Karpas-422 (cell line): ENCODE data around the gene MASP2. TPM values are rescaled to one million over a fixed set of nuclear protein-coding genes. Genes with fewer than 3 reads are reported as not detected.
"Not testable (repeated sequence)": the region's sequence is repeated elsewhere in the genome, so short reads cannot be mapped to it uniquely, and the experiment has no call there.

ENCODE experiments used
- DNase-seq: peaks from one replicate; pipeline ENCODE4 v3.0.0-alpha.2; 2015
- H2AFZ ChIP-seq: fragments of 200-600 bp; sonication (generic); 2 replicates; pipeline ENCODE4 v1.6.1; 2014; ENCODE audit warnings: antibody characterized with exemption, low read length, mixed read lengths
- H3K27ac ChIP-seq: fragments of 200-600 bp; sonication (generic); 2 replicates; pipeline ENCODE4 v1.5.1; 2014; ENCODE audit warnings: mild to moderate bottlenecking, low read length, moderate library complexity
- H3K27me3 ChIP-seq: fragments of 200-600 bp; sonication (generic); 2 replicates; pipeline ENCODE4 v1.6.1; 2014; ENCODE audit warnings: low read length, mixed read lengths
- H3K36me3 ChIP-seq: fragments of 200-600 bp; sonication (generic); 2 replicates; pipeline ENCODE4 v1.6.1; 2014; ENCODE audit warnings: low read length, mixed read lengths; ENCODE audit not compliant: insufficient read depth
- H3K4me1 ChIP-seq: fragments of 200-600 bp; sonication (generic); 2 replicates; pipeline ENCODE4 v1.6.1; 2014; ENCODE audit warnings: mild to moderate bottlenecking, low read length, mixed read lengths
- H3K4me2 ChIP-seq: fragments of 200-600 bp; sonication (generic); 2 replicates; pipeline ENCODE4 v1.6.1; 2014; ENCODE audit warnings: low read length, low read depth, mild to moderate bottlenecking; ENCODE audit not compliant: poor library complexity, severe bottlenecking
- H3K4me3 ChIP-seq: fragments of 200-600 bp; sonication (generic); 2 replicates; pipeline ENCODE4 v1.5.1; 2014; ENCODE audit warnings: mild to moderate bottlenecking, antibody characterized with exemption, low read length, mixed read lengths
- H3K79me2 ChIP-seq: fragments of 200-600 bp; sonication (generic); 2 replicates; pipeline ENCODE4 v1.6.1; 2014; ENCODE audit warnings: mild to moderate bottlenecking, low read length, mixed read lengths
- H3K9ac ChIP-seq: fragments of 200-600 bp; sonication (generic); 2 replicates; pipeline ENCODE4 v1.6.0; 2014; ENCODE audit warnings: low read length
- H3K9me2 ChIP-seq: fragments of 200-600 bp; sonication (generic), shearing (Covaris generic); replicated peaks from 2 replicates; pipeline ENCODE4 v1.6.0; 2014; ENCODE audit warnings: mild to moderate bottlenecking, low read length, moderate library complexity; ENCODE audit not compliant: insufficient read depth
- H3K9me3 ChIP-seq: fragments of 300-700, 200-600 bp; sonication (generic); 2 replicates; pipeline ENCODE4 v1.6.1; 2014; ENCODE audit warnings: low read length, mixed read lengths
- H4K20me1 ChIP-seq: fragments of 200-600 bp; sonication (generic); 2 replicates; pipeline ENCODE4 v1.6.1; 2014; ENCODE audit warnings: mild to moderate bottlenecking, antibody characterized with exemption, low read length, low read depth; ENCODE audit not compliant: insufficient read depth
- total RNA-seq: library from RNA; depleted of rRNA; stranded (reverse); fragments of >200 nt; shearing (Covaris generic); gene quantifications from 2 replicates; pipeline ENCODE4 v1.2.3, GENCODE V29; 2014; ENCODE audit warnings: low replicate concordance

The MASP2 gene
- total RNA-seq, 1 experiment from 2014 or later = not detected

DNA sequence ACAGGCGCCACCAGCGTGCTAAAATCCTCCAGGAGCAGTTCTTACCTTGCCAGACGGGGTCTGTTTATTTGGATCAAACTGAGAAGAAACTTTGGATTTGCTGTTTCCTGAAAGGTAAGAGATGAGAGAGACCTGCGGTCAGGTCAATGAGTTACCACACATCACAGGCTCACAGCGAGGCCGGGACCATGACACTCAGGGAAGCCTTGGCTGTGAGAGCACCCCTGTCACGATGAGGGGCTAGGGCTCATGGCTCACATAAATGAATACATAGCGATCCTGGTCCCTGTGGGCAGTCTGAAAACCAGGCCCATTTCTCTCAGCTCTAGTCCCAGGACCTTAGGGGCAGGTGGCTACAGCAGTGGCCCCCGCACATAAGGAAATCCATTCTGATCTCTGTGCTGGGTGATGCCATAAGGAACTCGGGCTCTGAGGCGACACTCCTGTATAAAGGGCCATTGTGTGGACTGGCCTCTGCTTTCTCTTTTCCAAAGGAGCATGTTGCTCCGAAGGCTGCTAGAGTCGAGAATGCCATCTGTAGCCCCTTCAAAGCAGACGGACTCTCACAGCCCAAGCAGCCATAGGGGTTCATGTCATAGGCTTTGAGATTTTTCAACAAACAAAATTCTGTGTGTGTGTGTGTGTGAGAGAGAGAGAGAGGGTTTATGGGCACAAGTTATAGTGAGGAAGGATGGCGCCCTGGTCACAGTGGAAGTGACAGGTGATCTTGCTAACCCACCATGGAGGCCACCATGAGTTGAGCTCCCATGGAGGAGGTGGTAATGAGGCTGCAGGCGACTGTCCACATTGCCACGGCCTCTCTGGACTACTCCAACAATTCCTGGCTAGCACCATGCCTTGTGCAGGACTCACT is 21.8 kb upstream of the MASP2 start:
- no peak for DNase-seq

DNA sequence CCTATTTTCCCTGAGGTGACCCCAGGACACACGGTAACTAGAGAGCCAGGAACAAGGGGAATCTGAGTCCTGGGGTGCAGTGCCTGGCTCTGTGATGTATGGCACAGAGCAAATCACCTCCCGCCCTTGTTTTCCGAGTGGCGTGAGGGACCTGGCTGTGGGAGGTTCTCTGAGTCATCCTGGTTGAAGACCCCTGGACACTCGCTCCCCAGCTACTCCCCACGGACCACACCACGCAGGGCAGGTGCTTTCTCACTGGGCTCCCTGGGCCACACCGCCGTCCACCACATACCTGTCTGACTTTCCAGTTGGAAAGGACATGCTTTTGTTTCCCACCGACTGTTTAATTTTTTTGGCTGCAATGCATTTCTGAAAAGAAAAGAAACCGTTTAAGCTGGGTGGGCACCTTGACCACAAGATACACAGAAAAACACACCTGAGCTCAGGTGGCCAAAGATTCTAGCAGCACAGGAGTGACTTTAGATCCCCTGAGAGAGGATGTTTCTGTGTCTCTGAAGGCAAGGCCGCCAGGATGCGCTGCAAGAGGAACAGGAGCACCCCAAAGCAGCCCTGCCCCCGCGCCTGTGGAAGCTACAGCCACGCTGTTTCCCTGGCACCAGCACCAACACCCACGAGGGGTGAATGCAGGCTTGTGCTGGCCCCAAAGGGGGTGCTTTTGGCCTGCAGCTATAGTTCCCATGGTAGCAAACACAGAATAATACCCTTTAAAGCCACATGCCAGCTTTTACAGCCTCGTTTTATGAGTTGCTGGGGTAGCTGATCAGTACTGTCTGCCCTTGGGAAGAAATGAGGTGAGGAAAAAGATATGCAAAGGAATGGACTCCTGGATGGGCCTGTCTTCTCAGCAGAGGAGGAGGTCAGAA is 20.9 kb upstream of the MASP2 start:
- H3K36me3 ChIP-seq = peaks cover 40% of the 10 kb centered on the region
- no peaks in the 10 kb centered on the region for H3K9me3 ChIP-seq
- no peak overlapping the region for H3K4me2 ChIP-seq
- no peak overlapping the region for H3K27ac ChIP-seq
- peaks cover 26% of the 10 kb centered on the region for H3K4me1 ChIP-seq
- no peak overlapping the region for H2AFZ ChIP-seq
- H3K4me3 ChIP-seq = no peak overlapping the region
- no peak overlapping the region for H3K9ac ChIP-seq
- H3K27me3 ChIP-seq = no peaks in the 10 kb centered on the region
- DNase-seq = no peak
- H3K9me2 ChIP-seq = no peaks in the 10 kb centered on the region
- H3K79me2 ChIP-seq = peaks cover 3% of the 10 kb centered on the region
- 0 out of 2 replicates have a peak, but pooled peaks cover 4% of the 10 kb centered on the region for H4K20me1 ChIP-seq

More for the DNA sequence above, 21.8 kb upstream of the MASP2 start:
- Histone ChIP-seq H3K4me2 (no peak overlapping the region), H3K4me1 (peaks cover 35% of the 10 kb centered on the region), H4K20me1 (0 out of 2 replicates have a peak, but pooled peaks cover 4% of the 10 kb centered on the region), H3K9me2 (no peaks in the 10 kb centered on the region), H3K9me3 (no peaks in the 10 kb centered on the region), H3K9ac (no peak overlapping the region), H3K79me2 (peaks cover 3% of the 10 kb centered on the region), H3K27ac (no peak overlapping the region), H3K36me3 (peaks cover 40% of the 10 kb centered on the region), H3K27me3 (no peaks in the 10 kb centered on the region), H2AFZ (no peak overlapping the region), H3K4me3 (no peak overlapping the region)

DNA sequence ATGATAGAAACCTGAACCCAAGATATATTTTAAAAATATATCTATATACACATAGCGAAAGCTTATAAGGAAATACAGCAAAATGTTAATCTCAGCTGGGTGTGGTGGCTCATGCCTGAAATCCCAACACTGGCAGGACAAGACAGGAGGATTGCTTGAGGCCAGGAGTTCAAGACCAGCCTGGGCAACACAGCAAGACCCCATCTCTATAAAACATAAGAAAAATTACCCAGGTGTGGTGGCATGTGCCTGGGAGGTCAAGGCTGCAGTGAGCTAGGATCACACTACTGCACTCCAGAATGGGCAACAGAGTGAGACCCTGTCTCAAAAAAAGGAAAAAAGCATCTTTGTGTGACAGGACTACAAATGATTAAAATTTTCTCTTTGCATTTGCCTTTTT is 18.8 kb upstream of the MASP2 start:
- DNase-seq = no peak
- peaks cover 20% of the 10 kb centered on the region for H3K4me1 ChIP-seq
- no peak overlapping the region for H3K9ac ChIP-seq
- H3K36me3 ChIP-seq = peaks cover 37% of the 10 kb centered on the region
- H3K9me3 ChIP-seq = no peaks in the 10 kb centered on the region
- H3K4me3 ChIP-seq = no peak overlapping the region
- no peaks in the 10 kb centered on the region for H4K20me1 ChIP-seq
- H2AFZ ChIP-seq = no peak overlapping the region
- no peaks in the 10 kb centered on the region for H3K27me3 ChIP-seq
- H3K79me2 ChIP-seq = peaks cover 7% of the 10 kb centered on the region
- no peaks in the 10 kb centered on the region for H3K9me2 ChIP-seq
- H3K27ac ChIP-seq = no peak overlapping the region
- no peak overlapping the region for H3K4me2 ChIP-seq

DNA sequence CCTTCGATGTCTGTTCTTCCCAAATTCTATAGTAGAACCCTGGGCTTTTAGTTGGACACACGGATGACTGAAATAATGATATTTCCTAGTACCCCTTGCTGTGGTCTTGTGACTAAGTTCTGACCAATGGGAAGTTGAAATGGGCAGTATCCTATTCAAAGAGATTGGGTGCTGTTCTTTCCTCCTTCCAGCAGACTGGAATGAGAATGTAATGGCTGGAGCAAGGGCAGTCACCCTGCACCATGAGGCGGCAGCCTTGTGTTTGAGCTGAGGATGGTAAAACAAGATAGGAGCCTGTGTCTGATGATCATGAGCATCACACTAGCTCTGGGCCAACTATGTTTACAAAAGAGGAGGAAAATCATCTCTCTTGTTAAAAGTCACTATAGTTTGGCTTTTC is 17.9 kb upstream of the MASP2 start:
- H3K36me3 ChIP-seq = peaks cover 30% of the 10 kb centered on the region
- no peaks in the 10 kb centered on the region for H3K27me3 ChIP-seq
- DNase-seq = no peak
- no peaks in the 10 kb centered on the region for H3K9me2 ChIP-seq
- no peak overlapping the region for H3K27ac ChIP-seq
- H3K4me3 ChIP-seq = no peak overlapping the region
- no peak overlapping the region for H3K9ac ChIP-seq
- no peak overlapping the region for H3K4me2 ChIP-seq
- H2AFZ ChIP-seq = no peak overlapping the region
- peaks cover 19% of the 10 kb centered on the region for H3K4me1 ChIP-seq
- H3K9me3 ChIP-seq = no peaks in the 10 kb centered on the region
- H3K79me2 ChIP-seq = peaks cover 10% of the 10 kb centered on the region
- no peaks in the 10 kb centered on the region for H4K20me1 ChIP-seq

DNA sequence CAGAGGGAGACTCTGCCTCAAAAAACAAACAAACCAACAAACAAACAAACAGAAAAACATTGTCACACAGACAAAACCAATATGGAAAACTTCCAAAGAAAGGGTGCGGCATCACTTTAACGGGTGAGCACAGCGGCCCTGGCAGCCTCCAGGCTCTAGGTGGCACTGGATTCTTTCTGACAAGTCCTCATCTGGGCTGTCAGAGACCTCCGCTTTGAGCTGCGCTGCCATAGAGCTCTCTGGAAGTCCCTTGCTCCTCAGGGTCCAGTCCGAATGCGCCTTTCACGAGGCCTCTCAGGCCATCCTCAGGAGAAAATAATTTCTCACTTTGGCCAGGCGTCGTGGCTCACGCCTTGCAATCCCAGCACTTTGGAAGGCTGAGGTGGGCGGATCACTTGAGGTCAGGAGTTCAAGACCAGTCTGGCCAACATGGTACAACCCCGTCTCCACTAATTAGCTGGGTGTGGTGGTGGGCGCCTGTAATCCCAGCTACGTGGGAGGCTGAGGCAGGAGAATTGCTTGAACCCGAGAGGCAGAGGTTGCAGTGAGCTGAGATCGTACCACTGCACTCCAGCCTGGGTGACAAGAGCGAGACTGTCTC is 17.0 kb upstream of the MASP2 start:
- not testable (repeated sequence) for H3K9ac ChIP-seq, H3K27ac ChIP-seq, H3K9me2 ChIP-seq, H3K4me3 ChIP-seq, DNase-seq, H2AFZ ChIP-seq, H3K4me2 ChIP-seq, H3K27me3 ChIP-seq, H3K9me3 ChIP-seq, H4K20me1 ChIP-seq
- Histone ChIP-seq H3K36me3 (peaks cover 21% of the 10 kb centered on the region), H3K4me1 (peaks cover 19% of the 10 kb centered on the region), H3K79me2 (peaks cover 17% of the 10 kb centered on the region)

DNA sequence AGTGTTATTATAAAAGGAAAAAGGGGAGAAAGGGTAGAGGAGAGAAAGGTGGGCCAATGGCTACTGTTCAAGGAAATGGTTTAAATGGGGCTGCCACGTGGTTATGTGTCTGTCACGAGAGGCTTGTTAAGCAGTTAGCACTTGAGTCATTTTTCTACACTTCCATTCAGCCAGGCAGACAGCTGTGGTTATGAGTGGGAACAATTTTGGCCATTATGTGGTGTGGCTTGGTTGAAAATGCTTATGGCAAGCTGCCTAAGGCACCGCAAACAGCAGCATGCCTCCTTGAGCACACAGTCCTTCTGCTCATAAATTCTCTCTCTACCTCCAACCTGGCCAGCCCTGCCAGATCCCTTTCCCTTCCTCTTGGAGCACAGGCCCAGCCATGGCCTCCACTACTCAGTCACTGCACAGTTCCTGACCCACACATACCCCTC is 15.9 kb upstream of the MASP2 start:
- Histone ChIP-seq H3K9me3 (no peaks in the 10 kb centered on the region), H3K27me3 (no peaks in the 10 kb centered on the region), H3K4me3 (no peak overlapping the region), H3K36me3 (peaks cover 23% of the 10 kb centered on the region; the same call in 1 of the 2 replicates), H4K20me1 (peaks cover 8% of the 10 kb centered on the region; the same call in 1 of the 2 replicates), H3K4me1 (peaks cover 29% of the 10 kb centered on the region), H2AFZ (no peak overlapping the region), H3K27ac (no peak overlapping the region), H3K4me2 (no peak overlapping the region), H3K9ac (no peak overlapping the region), H3K9me2 (no peaks in the 10 kb centered on the region), H3K79me2 (peaks cover 25% of the 10 kb centered on the region)
- no peak for DNase-seq

DNA sequence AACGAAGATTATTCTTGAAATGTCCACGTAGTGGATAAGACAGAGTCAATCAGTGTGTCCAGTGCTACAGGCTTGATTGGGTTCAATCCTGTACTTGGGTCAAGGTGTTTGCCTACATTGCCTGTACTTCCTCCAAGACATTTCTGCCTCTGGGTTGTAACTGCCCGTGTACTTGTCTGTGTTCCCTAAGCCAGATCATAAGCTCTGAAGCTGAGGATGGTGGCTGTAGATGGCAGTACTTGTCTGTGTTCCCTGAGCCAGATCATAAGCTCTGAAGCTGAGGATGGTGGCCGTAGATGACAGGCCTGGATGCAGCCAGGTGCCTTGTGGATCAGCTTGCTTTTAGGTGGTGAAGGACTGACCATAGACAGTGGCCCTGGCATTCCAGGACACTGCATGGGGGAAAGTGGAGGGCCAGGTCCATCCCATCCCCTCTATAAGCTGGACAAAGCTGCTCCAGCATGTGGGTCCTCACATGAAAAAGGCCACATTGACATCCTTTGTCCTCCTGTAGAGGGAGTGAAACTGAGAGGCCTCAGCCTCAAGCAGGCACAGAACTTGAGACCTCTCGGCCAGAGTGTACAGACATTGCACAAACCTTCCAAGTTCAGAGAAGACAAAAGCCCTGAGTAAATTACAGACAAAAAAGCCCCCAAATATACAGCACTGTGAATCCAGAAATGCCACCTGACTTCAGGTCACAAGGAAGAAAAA is 14.8 kb upstream of the MASP2 start:
- peaks cover 8% of the 10 kb centered on the region; the same call in 1 of the 2 replicates for H4K20me1 ChIP-seq
- H3K79me2 ChIP-seq = peaks cover 31% of the 10 kb centered on the region
- H3K27me3 ChIP-seq = no peaks in the 10 kb centered on the region
- no peak overlapping the region for H2AFZ ChIP-seq
- peak overlapping the region; percentile 22; the same call in 1 of the 2 replicates for H3K9ac ChIP-seq
- H3K9me3 ChIP-seq = no peaks in the 10 kb centered on the region
- H3K4me2 ChIP-seq = peak overlapping the region; percentile 97
- peak overlapping the region; percentile 52 for H3K27ac ChIP-seq
- no peak overlapping the region for H3K4me3 ChIP-seq
- DNase-seq = no peak
- peaks cover 24% of the 10 kb centered on the region; the same call in 1 of the 2 replicates for H3K36me3 ChIP-seq
- peaks cover 30% of the 10 kb centered on the region for H3K4me1 ChIP-seq
- no peaks in the 10 kb centered on the region for H3K9me2 ChIP-seq
